Epidermal melanocyte (primary cell): ENCODE results near the gene ENG.
"Not testable (repeated sequence)": the region's sequence is repeated elsewhere in the genome, so short reads cannot be mapped to it uniquely, and the experiment has no call there.

ENCODE experiments used
- DNase-seq: peaks from one replicate; pipeline ENCODE4 v3.0.0; 2011; ENCODE audit warnings: low spot score; ENCODE audit not compliant: insufficient read length

Gene ENG

DNA sequence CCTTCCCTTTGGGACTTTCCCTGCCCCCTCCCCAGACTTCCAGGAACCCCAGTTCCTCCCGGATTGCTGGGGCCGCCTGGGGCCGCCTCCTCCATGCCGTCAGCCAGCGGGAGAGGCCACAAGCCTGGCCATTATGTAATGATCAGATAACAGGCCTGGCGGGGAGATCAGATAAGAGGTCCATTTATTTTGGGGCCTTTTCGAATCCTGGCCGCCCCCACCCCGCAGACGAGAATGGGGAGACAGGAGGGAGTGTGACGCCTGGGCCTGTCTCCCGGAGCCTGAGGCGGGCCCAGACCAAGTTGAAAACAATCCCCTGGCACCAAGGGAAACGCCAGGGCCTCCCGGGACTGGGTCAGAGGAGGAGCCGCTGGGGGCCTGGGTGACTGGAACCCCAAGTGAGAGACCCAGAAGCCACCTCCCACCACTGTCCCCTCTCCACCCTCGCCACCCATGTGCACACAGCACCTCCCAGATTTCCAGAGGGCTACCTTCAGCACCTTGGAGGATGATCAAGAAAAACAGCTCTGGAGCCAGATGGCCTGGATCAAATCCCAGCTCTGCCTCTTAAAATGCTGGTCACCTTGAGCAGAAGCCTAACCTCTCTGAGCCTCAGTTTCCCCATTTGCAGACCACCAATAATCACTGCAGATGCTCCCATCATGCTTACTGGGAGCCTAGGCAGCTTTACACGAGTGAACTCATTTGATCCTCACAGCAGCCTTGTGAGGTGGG is 7.8 kb downstream of the ENG start:
- DNase-seq, result no peak

DNA sequence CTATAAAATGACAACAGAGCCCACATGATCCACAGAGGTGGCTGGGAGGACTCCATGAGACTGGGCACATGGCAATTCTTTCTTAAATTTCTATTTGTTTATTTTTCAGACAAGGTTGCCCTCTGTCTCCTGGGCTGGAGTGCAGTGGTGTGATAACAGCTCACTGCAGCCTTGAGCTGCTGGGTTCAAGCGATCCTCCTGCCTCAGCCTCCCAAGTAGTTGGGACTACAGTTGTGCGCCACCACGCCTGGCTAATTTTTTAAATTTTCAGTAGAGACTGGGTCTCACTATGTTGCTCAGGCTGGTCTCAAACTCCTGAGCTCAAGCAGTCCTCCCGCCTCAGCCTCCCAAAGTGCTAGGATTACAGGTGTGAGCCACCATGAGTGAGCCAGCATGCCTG is 8.8 kb downstream of the ENG start:
- DNase-seq, result not testable (repeated sequence)

DNA sequence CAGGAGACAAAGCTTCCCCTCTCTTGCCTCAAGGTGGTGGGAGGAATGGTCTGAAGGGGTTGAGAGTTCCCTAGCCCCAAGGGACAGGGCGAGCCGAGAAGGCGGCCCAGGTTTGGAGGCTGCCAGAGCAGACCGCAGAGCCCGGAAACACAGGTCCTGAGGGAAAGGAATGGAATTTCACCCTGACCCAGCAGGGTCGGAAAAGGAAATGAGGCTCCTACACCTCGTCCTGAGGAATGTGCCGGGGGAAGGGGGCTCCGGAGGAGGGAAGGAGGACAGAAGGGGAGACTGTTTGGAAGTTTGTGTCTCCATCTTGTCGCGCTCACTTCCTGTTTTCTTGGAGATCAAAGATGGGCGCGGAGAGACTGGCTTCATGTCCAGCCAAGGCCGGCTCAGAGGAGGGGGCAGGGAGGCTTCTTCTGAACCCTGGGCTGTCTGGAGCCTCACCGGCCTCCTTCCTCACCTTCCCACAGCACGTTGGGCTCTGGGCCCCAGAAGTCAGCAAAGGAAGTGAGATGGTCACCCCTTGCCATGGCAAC is 9.6 kb downstream of the ENG start:
- no peak for DNase-seq

DNA sequence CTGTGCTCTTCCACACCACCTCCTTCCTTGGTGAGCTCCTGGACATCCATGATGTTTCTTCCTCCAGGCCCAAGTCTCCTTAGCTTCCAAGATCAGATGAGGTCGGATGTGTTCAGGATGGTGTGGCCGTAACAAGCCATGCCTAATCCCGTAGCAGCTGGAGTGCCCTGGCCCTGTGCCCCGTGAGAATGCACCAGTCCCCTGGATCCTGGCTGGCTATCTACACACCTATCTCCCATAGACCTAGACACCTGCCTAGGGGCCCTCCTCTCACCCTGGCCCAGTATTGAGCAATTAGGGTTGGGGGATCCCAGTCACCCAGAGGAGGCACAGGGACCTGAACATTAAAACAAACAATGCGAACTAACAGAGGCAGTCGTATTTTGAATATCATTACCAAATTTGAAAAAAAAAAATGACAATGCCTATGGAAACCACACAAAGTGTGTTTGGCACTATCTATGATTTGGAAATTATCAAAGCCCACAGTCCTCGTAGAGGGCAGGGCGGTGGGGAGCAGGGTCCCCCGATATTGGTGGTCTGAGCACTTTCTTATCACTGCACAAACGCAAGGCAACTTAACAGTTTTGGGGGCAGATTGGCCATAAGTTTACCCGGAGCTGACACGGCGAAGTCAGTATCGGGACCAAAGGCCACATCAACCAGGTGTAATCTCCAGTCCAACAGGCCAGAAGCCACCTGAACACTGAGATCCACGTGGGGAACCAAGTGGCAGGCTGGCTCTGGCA is 13.2 kb downstream of the ENG start:
- DNase-seq, result no peak

DNA sequence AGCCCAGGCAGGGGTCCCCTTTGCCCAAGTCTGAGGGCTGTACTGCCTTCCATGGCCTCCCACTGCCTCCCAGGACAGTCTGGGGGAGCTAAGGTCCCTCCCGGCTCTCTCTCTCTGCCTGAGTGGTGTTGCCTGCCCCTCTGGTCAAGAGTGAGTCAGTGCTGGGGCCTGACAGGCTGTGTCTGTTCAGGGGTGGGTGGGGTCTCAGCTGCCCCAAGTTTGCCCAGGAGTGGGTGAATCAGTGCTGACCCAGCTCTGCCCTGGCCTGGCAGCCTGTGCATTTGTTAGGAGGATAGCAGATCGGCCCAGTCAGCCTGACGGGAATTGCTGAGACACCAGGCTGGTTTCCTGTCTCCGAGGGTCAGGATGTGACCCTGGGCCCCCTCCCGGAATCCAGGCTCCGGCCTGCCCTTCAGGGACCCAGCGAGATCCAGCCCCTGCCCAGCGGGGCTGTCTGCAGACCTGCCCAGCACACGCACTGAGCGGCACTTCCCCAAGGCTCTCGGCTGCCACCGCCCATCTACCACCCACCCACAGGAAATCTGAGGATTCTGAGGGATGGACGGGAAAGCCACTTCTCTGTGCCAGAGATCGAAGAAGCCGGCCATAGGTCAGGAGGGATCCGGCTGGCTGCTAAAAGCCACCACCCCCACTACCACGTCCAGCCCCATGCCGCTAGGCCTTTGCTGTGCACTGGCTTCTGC is 15.9 kb downstream of the ENG start:
- peak; percentile 59 for DNase-seq

DNA sequence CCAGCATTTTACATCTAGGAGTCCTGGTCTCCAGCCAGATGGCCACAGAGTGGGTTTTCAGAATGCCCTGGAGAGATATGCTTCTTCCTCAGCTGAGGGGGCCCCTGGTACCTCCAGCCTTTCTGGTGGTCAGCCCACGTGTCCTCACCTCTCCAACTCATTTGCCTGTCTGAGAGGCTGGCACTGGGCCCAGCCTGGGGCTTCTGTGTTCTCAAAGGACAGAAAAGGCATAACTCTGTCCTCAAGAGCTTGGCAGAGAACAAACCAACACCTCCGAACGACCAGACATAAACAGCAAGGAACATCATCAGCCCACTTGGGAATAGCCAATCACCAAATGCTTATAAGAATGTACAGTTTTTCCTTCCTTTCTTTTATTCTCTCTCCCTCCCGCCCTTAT is 17.1 kb downstream of the ENG start:
- DNase-seq, result no peak

DNA sequence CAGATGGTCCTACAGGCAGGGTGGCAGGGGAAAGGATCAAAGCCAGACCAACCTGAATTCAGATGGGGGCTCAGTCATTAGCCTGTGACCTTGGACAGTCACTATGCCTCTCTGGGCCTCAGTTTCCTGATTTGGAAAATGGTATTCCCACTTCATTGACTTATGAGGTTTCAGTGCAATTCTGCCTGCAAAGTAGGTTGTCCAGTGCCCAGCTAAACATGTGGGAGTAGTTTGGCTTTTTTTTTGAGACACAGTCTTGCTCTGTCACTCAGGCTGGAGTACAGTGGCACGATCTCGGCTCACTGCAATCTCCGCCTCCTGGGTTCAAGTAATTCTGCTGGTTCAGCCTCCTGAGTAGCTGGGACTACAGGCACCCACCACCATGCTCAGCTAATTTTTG is 17.9 kb downstream of the ENG start:
- DNase-seq, result not testable (repeated sequence)

DNA sequence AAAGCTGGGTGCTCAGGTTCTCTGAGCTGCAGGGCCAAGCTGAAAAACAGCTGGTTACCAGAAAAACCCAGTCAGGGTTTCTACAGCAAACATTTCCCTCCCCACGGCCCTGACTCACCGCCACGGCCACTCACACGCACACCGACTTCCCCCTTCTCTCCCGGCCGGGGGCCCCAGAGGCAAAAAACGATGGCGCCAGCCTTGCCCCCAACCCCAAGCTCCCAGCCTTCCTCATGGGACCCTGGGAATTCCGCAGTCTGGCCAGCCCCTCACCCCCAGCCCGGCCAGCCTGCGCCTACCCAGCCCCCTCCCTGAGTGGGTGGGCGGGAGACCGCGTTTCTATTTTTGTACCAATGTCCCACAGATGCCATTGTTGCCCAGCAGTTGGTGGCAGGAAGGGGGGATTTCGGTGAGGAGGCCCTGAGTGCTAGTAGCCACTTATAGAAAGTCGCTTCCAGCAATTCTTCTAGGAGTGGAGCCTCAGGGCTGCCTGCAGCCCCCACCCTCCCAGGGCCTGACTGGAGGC is 18.4 kb downstream of the ENG start:
- DNase-seq, result peak; percentile 45

DNA sequence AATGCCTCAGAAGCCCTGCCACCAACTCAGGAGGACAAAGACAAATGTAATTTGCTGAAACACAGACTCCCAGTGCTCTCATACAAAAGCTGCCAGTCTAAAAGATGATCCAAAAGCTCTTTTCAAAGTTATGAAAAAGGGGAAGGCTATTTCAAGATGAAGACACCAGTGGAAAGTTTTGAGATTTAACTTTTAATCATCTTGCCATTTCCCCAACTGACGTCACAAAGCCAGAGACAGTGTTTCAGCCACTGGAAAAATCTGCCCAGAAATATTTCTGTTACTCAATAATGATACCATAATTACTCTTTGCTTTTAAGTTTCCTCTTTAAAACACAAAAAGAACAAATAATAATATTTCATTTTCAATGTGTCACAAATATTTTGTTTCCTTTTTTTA is 20.9 kb downstream of the ENG start:
- DNase-seq, result no peak

DNA sequence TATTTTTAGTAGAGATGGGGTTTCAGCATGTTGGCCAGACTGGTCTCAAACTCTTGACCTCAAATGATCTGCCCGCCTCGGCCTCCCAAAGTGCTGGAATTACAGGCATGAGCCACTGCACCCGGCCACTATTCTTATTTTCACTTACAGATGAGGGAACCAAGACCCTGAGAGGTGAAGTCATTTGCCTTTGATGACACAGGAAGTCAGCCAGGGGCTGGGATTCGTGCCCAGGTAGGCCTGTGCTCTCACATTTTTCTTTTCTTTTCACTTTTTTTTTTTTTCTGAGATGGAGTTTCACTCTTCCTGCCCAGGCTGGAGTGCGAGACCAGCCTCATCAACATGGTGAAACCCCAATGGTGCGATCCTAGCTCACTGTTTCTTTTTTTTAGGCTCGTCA is 22.2 kb downstream of the ENG start:
- DNase-seq, result no peak

DNA sequence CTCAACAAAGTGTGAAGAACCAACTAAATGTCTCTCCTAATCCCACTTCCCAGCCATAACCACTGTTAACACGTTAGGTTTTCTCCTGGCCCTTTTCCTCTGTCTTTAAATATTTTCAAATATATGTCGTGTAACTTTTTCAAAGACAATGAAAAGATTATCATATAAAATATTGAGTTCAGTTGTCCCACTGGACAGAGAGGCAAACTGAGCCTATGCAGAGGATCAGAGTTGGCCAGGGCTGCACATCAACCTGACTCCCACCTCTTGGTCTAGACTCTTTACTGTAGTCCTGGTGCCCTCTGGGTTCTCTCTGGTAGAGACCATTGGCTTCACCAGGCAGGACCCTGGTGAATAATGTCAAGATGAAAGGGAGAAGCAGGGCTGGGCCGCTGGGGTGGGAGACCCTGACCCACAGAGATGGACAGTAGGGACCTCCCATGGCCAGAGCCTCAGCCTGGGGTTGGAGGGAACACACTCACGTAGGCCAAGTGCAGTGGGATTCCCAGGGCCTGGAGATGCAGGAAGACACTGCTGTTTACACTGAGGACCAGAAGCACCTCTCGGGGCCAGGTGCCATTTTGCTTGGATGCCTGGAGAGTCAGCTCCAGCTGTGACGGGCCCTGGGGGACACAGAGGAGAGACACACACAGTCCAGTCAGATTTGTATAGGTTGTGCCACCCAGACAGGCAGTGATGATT is 25.1 kb downstream of the ENG start:
- no peak for DNase-seq

DNA sequence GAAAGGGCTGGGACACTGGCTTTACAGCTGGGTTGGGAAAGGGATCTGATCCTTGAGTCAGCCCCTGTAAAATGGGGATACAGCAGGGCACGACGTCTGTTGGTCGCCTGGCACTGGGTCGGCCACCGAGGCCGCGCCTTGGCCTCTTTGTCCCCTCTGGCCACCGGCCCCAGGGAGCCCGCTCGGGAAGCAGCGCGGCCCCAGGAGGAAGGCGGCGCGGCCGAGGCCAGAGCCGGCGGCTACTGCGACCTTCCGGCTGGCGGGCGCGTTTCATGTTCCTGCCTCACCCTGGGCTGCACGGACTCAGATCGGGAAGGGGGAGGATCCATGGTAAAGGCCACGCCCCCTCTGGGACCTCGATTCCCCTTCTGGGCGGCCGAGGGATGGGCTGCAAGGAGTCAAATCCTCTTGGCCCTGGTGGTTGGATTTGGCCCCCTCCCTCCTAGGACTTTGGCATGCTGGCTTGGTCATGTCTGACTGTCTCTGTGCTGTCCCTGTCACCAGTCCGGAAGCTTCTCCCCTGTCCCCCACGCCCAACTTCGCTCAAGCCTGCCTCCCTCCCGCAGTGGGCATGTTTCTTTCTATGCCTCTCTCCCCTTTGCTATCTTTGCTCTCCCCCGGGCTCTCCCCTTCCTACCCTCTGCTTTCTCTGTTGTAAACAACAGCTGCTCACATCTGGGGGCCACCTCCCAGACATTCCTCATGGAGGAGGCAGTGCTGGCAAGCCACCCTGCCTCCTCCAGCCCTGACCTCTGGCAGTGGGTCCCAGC is 26.0 kb downstream of the ENG start:
- DNase-seq, result peak; percentile 90

DNA sequence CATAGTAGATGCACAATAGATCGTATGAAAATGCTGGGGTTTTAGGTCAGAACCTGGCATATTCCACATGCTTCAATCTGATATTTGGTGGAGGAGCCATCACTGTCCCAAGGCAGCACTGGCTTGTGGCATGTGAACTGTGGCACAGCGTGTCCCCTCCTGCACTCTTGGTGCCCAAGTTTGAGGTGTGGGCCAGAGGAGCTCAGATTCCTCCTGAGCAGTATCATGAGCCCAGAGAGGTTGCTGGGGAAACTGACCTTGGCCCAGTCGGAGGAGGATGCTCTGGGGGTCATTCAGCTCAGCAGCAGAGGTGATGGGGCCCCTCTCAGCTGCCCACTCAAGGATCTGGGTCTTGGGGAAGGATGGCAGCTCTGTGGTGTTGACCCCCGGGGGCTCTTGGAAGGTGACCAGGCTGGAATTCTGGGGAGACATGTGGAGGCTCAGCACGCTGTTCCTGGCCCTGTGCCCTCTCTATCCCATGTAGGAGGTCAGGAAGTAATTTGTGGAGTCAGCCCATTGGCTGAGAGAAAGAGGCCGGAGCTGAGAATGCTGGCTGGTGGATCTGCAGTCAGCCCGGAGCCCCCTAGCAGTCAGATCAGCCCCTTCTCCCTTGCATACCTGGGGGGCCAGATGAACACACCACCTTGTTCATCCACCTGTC is 28.1 kb downstream of the ENG start:
- DNase-seq, result no peak

DNA sequence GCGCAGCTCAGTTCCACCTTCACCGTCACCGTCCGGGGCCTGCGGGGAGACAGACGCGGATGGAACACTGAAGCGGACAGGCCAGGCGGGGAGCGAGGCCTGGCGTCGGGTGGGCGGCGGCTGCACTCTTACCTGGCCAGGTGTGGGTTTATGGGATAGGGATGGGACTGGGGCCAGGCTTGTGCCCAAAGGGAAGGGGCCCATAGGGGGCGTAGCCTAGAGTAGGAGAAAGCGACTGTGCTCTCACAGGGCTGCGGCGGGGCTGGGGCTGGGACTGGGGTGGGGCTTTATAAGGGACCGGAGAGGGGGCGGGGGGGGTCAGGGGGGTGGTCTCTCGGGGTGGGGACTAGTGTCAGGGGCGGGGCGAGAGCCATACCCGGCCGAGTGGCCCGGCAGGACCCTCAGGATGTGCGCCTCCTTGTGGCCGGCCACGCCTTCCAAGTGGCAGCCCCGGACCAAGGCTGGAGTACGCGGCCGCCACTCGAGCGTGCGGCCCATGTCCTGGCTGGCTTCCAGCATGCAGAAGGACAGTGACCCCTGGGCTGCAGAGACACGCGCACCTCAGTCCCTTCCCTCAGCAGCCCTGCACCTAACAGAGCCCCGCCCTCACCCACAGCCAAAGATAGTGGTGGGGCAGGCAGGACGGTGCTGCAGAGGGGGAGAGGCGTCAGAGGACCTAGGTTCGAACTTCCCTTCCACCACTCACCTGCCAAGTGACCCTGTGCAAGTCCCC is 29.0 kb downstream of the ENG start:
- DNase-seq, result no peak

DNA sequence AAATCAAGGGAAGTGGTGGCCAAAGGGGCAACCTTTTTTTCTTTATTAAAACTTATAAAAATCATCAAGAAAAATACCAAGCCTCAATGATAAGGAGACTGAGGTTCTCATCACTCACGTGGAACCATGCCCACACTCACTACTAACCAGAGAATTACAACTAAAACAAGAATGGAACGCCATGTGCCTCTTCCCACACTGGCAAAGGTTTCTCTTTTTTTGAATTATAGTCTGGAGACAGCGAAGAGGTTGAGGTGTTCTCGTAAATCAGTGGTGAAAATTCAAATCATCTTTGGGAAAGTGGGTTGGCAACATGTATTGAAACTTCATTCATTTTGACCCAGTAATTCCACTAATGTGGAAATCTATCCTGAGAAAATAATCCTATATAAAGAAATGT is 32.4 kb downstream of the ENG start:
- DNase-seq, result no peak

DNA sequence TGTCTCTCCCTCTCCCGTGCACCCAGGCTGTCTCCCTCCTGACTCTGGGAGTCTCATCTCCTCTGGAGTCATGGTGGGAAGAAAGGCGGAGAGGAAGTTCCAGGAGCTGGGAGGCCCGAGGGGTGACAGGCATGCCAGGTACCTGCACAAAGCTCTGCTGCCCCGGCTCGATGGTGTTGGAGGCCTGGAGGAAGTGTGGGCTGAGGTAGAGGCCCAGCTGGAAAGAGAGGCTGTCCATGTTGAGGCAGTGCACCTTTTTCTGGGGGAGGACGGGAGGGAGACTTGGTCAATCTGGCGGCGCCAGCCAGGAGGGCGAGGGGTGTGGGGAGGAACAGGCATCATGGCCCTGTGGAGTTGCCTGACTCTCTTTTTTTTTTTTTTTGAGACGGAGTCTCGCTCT is 35.9 kb downstream of the ENG start:
- no peak for DNase-seq

DNA sequence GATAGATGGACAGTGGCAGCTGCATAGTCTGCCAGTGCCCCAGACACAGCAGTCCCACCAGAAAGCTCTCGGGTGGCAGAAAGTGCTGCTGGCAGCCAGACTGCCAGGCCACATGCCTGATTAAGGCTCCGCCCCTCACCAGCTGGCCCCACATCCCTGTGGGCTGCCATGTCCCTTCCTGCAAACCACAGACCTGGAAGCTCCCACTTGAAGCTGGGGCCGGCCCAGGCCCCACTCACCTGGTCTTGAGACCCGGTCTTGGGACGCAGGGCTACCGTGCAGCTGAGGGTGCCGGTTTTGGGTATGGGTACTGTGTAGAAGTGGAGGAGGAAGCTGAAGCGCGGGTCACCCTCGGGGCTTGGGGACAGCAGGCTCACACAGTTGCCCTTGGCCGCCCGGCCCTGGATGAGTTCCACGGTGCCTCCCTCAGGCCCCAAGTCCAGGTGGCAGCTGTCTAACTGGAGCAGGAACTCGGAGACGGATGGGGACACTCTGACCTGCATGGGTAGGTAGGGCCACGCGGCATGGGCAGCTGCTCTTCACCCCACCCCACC is 36.5 kb downstream of the ENG start:
- DNase-seq, result no peak

DNA sequence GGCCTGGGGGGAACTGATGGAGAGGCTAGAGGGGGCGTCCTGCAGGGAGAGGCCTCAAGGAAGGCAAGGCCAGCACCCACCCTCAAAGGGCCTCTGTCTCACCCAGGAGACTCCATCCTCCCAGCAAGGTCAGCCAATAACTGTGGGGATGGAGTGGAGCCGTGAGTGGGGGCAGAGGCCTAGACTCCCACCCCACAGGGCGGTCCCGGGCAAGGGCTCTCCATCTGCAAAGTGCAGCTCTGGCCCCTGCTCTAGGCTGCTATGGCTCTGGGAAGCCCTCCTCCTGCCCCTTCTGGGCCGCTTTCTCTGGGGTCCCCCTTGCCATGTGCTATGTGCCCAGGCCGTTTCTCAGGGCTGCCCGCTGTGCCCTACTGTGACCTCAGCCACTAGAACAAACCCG is 37.7 kb downstream of the ENG start:
- no peak for DNase-seq

DNA sequence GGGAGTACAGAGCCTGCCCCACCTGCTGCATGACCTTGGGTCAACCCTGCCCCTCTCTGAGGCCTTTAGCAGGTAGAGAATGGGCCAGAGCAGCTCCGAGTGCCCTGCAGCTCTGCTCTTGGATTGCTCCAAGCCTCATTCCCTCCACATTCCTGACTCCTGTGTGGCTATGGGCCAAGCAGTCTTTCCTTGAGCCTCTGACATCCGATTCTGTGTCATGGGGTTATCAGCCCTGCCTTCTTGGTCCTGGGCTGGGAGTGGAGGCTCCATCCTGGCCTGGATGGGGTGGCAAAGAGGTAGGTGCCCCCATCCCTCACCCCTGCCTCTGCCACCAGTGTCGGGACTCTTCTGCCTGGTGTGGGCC is 38.1 kb downstream of the ENG start:
- no peak for DNase-seq
